B cell (primary cell): ENCODE measurements around the gene HCFC1. TPM values are rescaled to one million over a fixed set of nuclear protein-coding genes. Genes with fewer than 3 reads are reported as not detected.
A peak's percentile ranks its signal among the peaks of the same experiment; 100 is the strongest.

Source experiments
- ATAC-seq: fragments of 200-7000 bp; cut with Tn5 transposase; one replicate; pipeline ENCODE4 v1.10.0; 2021; ENCODE audit warnings: low read depth, mild to moderate bottlenecking, moderate number of reproducible peaks, moderate library complexity
- CTCF ChIA-PET: fragments of 350-600 bp; sonication (Branson Sonifier 250); formaldehyde crosslinking; loops from one replicate; lab custom pipeline; 2021; ENCODE audit warnings: antibody characterized with exemption, inconsistent platforms; lab: Charles Lee
- POLR2A ChIA-PET: fragments of 350-600 bp; sonication (Branson Sonifier 250); formaldehyde crosslinking; loops from one replicate; lab custom pipeline; 2021; ENCODE audit warnings: antibody characterized with exemption; lab: Charles Lee
- DNase-seq: peaks from one replicate; pipeline ENCODE4 v3.0.0; 2013
- H2AFZ ChIP-seq: 2 replicates; pipeline ENCODE4 v1.6.1; 2012; ENCODE audit warnings: mild to moderate bottlenecking, low read depth, low read length; ENCODE audit not compliant: insufficient read depth, poor library complexity, severe bottlenecking
- H3K27ac ChIP-seq, 2 donors: 1 replicate in 1 of 2; 2 replicates in 1 of 2; pipeline ENCODE4 v1.5.1; 2012 to 2013; ENCODE audit warnings: low read length in 2 of 2, mild to moderate bottlenecking in 2 of 2, moderate library complexity in 1 of 2
- H3K27me3 ChIP-seq, 4 experiments: fragments of 200-600 bp in 1 of 4; sonication (generic) in 1 of 4; replicated peaks in 1 of 4; 1 replicate in 2 of 4; 2 replicates in 2 of 4; pipeline versions ENCODE4 v1.6.1 to v1.7.0; 2013 to 2016; ENCODE audit warnings: low read length in 3 of 4, mild to moderate bottlenecking in 2 of 4, mixed read lengths in 1 of 4, moderate library complexity in 1 of 4; ENCODE audit not compliant: insufficient read depth in 4 of 4, control insufficient read depth in 3 of 4; ENCODE audit errors: control extremely low read depth in 1 of 4
- H3K36me3 ChIP-seq, 2 experiments: replicated peaks in 1 of 2; 1 replicate in 1 of 2; 2 replicates in 1 of 2; pipeline versions ENCODE4 v1.6.1 to v1.7.1; 2013; ENCODE audit warnings: low read length in 1 of 2; ENCODE audit not compliant: insufficient read depth in 2 of 2, control insufficient read depth in 1 of 2; ENCODE audit errors: control extremely low read depth in 1 of 2, extremely low read depth in 1 of 2
- H3K4me1 ChIP-seq, 2 donors: fragments of 200-600 bp in 1 of 2; sonication (generic) in 1 of 2; 1 replicate in 1 of 2; 2 replicates in 1 of 2; pipeline versions ENCODE4 v1.5.1 to v1.6.1; 2013 to 2017; ENCODE audit warnings: low read length in 2 of 2; ENCODE audit not compliant: control insufficient read depth in 2 of 2, insufficient read depth in 2 of 2
- H3K4me2 ChIP-seq: replicated peaks from 2 replicates; pipeline ENCODE3; 2012; ENCODE audit warnings: mild to moderate bottlenecking, low read depth, low read length; ENCODE audit not compliant: poor library complexity, severe bottlenecking
- H3K4me3 ChIP-seq, 5 experiments: fragments of 200-600 bp in 1 of 5; sonication (generic) in 1 of 5; 1 replicate in 3 of 5; 2 replicates in 2 of 5; pipeline versions ENCODE4 v1.5.1 to v1.7.0; 2011 to 2016; ENCODE audit warnings: low read length in 4 of 5, mild to moderate bottlenecking in 4 of 5, low read depth in 2 of 5, control low read depth in 1 of 5, moderate library complexity in 1 of 5; ENCODE audit not compliant: insufficient read depth in 1 of 5; ENCODE audit errors: control extremely low read depth in 1 of 5, extremely low read depth in 1 of 5
- H3K79me2 ChIP-seq: fragments of 200-600 bp; sonication (generic); one replicate; pipeline ENCODE4 v1.6.0; 2016; ENCODE audit warnings: low read length; ENCODE audit not compliant: control insufficient read depth, insufficient read depth
- H3K9ac ChIP-seq: fragments of 200-600 bp; sonication (generic); 2 replicates; pipeline ENCODE4 v1.6.1; 2017; ENCODE audit warnings: mild to moderate bottlenecking, low read length, moderate library complexity
- H3K9me3 ChIP-seq, 3 donors: one replicate each; pipeline versions ENCODE4 v1.6.1 to v1.7.1; 2013; ENCODE audit warnings: low read length in 2 of 3; ENCODE audit not compliant: control insufficient read depth in 2 of 3, insufficient read depth in 1 of 3; ENCODE audit errors: control extremely low read depth in 1 of 3
- H4K20me1 ChIP-seq: 2 replicates; pipeline ENCODE4 v1.6.0; 2012; ENCODE audit warnings: mild to moderate bottlenecking, low read length; ENCODE audit not compliant: insufficient read depth, control insufficient read depth, poor library complexity, severe bottlenecking
- H3K27ac Mint-ChIP-seq: one replicate; pipeline ENCODE4 v1.8.0; 2021; ENCODE audit warnings: mixed read lengths
- H3K27me3 Mint-ChIP-seq: one replicate; pipeline ENCODE4 v1.8.0; 2021; ENCODE audit warnings: mixed read lengths
- H3K4me1 Mint-ChIP-seq: one replicate; pipeline ENCODE4 v1.8.0; 2021; ENCODE audit warnings: mixed read lengths
- H3K4me3 Mint-ChIP-seq: one replicate; pipeline ENCODE4 v1.8.0; 2021; ENCODE audit warnings: mixed read lengths
- H3K9me3 Mint-ChIP-seq: one replicate; pipeline ENCODE4 v1.8.0; 2022; ENCODE audit warnings: mixed read lengths; ENCODE audit not compliant: insufficient read depth
- CTCF ChIP-seq: fragments of 200-600 bp; IDR thresholded peaks from one replicate; pipeline ENCODE4 v1.8.0; 2022; ENCODE audit warnings: antibody characterized with exemption, mild to moderate bottlenecking
- EZH2 ChIP-seq: IDR thresholded peaks from 2 replicates; pipeline ENCODE4 v1.6.1; 2012; ENCODE audit warnings: borderline replicate concordance, low read depth, mild to moderate bottlenecking, moderate library complexity, low read length; ENCODE audit not compliant: insufficient read depth, poor library complexity, severe bottlenecking
- WGBS: methylation state at CpG from one replicate; pipeline ENCODE4 v1.1.5; 2013; ENCODE audit warnings: missing lambda C conversion rate; ENCODE audit not compliant: insufficient coverage; 5-methylcytosine and 5-hydroxymethylcytosine counted together
- intact Hi-C: fragments of 100-400 bp; cut with micrococcal nuclease; formaldehyde crosslinking; loops from one replicate; pipeline ENCODE4 v1.10.0; 2022
- polyA plus RNA-seq: library from polyadenylated mRNA; depleted of rRNA; stranded (reverse); fragments of >200 nt; gene quantifications from 2 replicates; pipeline ENCODE4 v1.2.3, GENCODE V29; 2012
- total RNA-seq, 2 donors: library from RNA; stranded (reverse); fragments of 120-200 nt in 1 of 2; gene quantifications; 1 replicate in 1 of 2; 2 replicates in 1 of 2; pipeline versions ENCODE4 v1.2.3 to v1.2.4, GENCODE V29; 2013 to 2022

HCFC1 gene
- total and polyA plus RNA-seq, 2 donors (not counting 1 experiment from before 2014, with no cell fraction given), result 32.1 to 57.7 TPM

GRCh38 chrX:153972368-153973126 lies 929 bp upstream of the HCFC1 start, which contains the start of gene TMEM187:
Gene TMEM187, plus strand, starts transcription at chrX:153972754. Its CDS starts 9,309 bp downstream, at chrX:153982063.
- no peaks in the 10 kb centered on the region for H3K9me3 Mint-ChIP-seq
- H2AFZ ChIP-seq, result peak within 1 kb of the TSS; percentile 71
- intact Hi-C loops, result loop anchor here (2.0 to 5.0 kb wide), 4 partner anchors 35 to 405 kb away; partner anchors contain the start of genes EMD and IRAK1

More at GRCh38 chrX:153972368-153973126, 929 bp upstream of the HCFC1 start, which contains the start of gene TMEM187:
- Mint-ChIP-seq H3K27me3 (no peaks in the 10 kb centered on the region), H3K4me1 (peaks cover 40% of the 10 kb centered on the region), H3K4me3 (peak within 1 kb of the TSS; percentile 100), H3K27ac (peak within 1 kb of the TSS; percentile 100)
- Histone ChIP-seq H3K4me1 (peaks cover 38 to 42% of the 10 kb centered on the region in 2 donors), H3K79me2 (peaks cover 38% of the 10 kb centered on the region), H3K9ac (peak within 1 kb of the TSS; percentile 100), H3K36me3 (peaks cover 0 to 4% of the 10 kb centered on the region in 2 experiments), H3K27ac (peak within 1 kb of the TSS; percentile 100), H3K27me3 (no peaks in the 10 kb centered on the region), H3K4me2 (peak within 1 kb of the TSS; percentile 70), H3K9me3 (no peaks in the 10 kb centered on the region), H3K4me3 (peak within 1 kb of the TSS; percentile 64 to 99 (median 97)), H4K20me1 (peaks cover 20% of the 10 kb centered on the region)
- under 1% methylated on average over 81 of the region's 103 CpGs for WGBS
- DNase-seq (peak; percentile 92), ATAC-seq (peak; percentile 57)
- POLR2A ChIA-PET, result interaction anchor here (1.0 to 2.5 kb wide), 2 partner anchors 46 to 425 kb away, joined by 3 to 35 read pairs; partner anchors contain the start of gene ARHGAP4
- CTCF ChIA-PET, result interaction anchor here (2.1 kb wide), 1 partner anchor 48 kb away, joined by 5 read pairs; no protein-coding TSS in a partner anchor
- TF ChIP-seq CTCF, result no peak
- TF ChIP-seq EZH2, result no peak
